Activated T-cell treated with anti-CD3 and anti-CD28 coated beads for 48 hours (primary cell): ENCODE data around the gene MTUS2.

ENCODE experiments used
- DNase-seq: peaks from one replicate; pipeline ENCODE4 v3.0.0-alpha.2; 2020; ENCODE audit warnings: low read depth

Gene MTUS2

DNA sequence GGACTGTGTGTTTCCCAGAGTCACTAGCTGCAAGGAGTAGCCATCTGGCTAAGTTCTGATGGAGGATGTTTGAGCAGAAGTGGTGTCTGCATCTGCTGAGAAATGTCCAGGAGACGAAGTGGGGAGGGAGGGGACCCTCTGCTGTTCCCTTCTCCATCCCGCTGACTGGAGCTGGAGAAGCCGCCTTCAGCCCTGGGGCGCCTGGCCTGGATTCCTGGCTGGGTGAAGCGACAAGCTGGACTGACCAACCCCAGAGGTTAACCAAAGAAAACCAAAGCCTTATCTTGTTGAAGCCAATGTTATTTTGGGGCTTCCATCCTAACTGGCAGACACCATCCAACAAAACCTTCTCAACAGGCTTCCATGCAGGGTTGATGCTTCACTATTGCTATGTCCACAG, 707.8 kb downstream of the MTUS2 start:
- no peak for DNase-seq

GRCh38 chr13:29529754-29530153, 709.6 kb downstream of the MTUS2 start:
- no peak for DNase-seq

DNA sequence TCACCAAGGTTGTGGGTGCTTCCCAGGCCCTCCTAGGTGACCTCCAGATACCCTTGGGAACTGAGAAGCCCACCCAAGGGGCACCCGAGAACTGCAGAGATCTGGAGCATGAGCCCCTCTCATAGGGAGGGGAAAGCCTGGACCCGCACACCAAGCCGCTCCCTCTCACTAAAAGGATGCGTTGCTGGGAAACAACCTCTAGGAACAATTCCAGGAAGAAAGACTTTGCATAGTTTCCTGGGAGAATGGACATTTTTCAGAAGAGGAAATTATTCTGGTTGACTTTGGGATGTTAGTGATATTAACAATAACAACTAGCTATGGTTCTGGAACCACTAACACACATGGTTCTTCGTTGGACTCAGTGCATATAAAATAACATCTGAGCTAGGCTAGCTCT, 710.8 kb downstream of the MTUS2 start:
- no peak for DNase-seq

- DNase-seq = no peak
Measured at GRCh38 chr13:29532116-29532515, 712.0 kb downstream of the MTUS2 start.

- no peak for DNase-seq
Measured at GRCh38 chr13:29532821-29533220, 712.7 kb downstream of the MTUS2 start.

- no peak for DNase-seq
Measured at GRCh38 chr13:29534083-29534482, 713.9 kb downstream of the MTUS2 start.

DNA sequence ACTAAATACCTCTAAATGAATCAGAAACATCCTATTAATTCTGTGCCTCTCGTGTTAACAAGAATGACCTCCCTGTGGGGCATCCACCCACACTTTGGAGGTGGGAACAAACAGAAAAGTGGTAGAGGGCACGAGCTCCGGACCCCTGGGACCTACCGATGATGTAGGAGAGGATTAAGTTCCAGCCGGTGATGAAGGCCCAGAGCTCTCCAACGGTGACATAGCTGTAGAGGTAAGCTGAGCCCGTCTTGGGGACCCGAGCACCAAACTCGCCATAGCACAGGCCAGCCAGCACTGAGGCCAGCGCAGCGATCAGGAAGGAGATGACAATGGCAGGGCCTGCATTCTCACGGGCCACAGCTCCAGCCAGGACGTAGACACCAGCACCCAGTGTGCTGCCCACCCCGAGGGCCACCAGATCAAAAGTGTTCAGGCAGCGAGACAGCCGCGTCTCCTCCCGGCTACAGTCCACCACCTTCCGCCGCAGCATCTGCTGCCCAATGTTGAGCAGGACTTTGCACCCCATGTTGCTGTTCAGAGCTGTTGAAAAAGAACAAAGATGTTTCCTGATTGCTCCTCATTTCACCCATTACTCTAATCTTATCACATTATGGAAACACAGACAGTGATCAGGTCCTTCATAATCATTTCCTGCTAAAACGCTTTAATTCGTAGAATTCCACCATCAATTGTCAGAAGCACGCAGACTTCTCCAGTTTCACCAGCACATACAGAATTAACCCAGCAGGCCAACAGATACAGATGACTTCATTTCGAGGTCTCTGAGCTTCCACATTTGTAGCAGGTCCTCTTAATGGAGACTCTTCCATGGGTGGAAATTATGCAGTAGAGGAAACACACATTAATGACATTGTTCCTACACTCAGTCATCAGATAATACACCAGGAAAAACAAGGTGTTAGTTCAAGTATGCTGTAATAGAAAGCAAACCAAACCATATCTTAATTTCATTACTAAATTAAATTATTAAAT, 715.8 kb downstream of the MTUS2 start:
- DNase-seq = no peak

DNA sequence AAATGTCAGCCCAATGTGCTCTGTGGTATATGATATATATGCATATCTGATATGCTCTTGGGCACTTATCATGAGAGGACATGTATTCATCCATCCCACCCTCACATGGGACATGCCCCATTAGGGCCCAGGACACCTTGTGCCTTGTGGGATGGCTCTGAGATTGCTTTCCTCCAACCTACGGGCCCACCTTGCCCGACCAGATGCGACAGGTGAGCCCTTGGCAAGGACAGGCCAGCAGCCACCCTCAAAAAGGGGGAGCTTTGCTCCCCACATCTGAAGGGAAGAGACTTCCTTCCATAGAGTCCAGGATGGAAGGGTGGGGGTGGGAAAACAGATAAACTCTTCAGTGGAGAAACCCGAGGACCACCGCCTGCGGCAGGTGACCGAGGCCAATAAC, 716.7 kb downstream of the MTUS2 start:
- no peak for DNase-seq

- DNase-seq = no peak
Measured at GRCh38 chr13:29537736-29538651, 717.9 kb downstream of the MTUS2 start.

DNA sequence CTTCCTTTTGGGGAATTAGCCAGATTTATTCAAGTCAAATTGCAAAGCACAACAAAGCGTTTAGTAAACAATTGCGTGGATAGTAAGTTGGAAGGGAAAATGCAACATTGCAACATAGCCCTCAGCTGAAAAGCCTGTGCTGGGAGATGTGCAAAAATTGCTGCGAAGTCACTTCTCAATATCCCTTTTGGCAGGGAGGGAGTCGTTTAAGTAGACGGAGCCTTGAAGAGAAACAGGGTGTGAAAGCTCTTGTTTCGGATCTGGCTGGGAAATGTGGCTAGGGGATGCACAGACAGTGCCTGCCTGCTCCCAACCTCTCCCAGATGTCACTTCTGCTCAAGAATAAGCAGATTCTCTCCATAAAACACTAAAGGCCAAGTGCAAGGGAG, 718.5 kb downstream of the MTUS2 start:
- no peak for DNase-seq

GRCh38 chr13:29539856-29540255, 719.7 kb downstream of the MTUS2 start:
- no peak for DNase-seq

DNA sequence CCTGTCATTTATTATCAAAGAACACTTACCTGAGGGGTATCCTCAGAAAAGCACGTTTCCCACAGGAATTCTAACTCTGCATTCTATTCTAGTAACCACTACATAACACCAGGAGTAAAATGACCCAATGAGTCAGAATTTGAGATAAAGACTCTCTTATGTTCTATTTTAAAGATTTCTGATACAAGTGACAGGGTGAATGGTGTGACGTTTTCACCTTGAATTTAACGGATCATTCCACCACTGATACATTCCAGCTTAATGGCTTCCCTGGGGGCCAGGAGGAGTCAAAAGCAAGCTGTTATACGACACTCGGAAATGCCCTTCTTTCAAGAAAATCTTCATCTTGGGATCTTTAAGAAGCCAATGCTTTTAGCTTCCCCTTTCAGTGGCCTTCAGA, 720.2 kb downstream of the MTUS2 start:
- DNase-seq = no peak

- DNase-seq = no peak
Measured at GRCh38 chr13:29540799-29541198, 720.7 kb downstream of the MTUS2 start.

GRCh38 chr13:29541400-29541799, 721.3 kb downstream of the MTUS2 start:
- no peak for DNase-seq

GRCh38 chr13:29542381-29542780, 722.2 kb downstream of the MTUS2 start:
- DNase-seq = no peak

- DNase-seq = peak; percentile 64
Measured at GRCh38 chr13:29543230-29544215, 723.4 kb downstream of the MTUS2 start.

DNA sequence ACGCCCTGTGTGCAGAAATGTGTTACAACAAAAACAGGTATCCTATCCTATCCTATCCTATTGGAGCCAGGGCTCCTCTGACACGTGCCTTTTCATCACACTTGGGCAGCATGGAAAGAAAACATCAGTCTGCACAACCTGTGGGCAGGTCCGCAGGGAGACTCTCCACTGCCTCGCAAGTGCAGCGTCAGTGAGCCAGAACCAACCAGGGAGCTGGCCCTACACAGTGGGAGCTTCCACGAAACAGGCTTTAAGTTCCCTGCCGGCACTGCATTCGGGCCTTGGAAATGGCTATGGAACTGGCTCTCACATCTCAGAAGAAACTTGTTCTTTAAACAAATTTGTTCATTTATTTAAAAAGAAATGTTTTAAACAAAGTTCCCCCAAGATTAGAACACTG, 725.8 kb downstream of the MTUS2 start:
- no peak for DNase-seq

- no peak for DNase-seq
Measured at GRCh38 chr13:29546662-29547061, 726.5 kb downstream of the MTUS2 start.

- no peak for DNase-seq
Measured at GRCh38 chr13:29547153-29547552, 727.0 kb downstream of the MTUS2 start.

DNA sequence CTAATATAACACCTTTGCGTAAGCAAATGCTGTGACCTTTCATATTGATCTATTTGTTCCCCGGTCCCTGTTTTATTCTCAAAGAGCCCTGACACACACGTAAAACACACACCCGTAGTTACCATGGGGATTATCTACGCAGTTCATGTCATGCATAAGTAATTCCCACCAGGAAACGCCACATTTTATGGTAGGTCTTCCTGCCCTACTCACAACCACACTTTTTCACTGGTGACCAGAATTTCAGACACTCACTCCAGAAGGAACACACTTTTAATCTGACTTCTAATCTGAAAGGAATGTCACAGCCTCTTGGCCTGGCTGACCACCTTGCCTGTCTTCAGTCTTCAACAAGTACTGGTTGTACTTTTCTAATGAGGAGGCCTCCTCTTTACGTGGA, 728.6 kb downstream of the MTUS2 start:
- DNase-seq = no peak

- DNase-seq = no peak
Measured at GRCh38 chr13:29550430-29550988, 730.4 kb downstream of the MTUS2 start.
